RPMI7951 (cell line): ENCODE data around the gene MRTFA. TPM values are rescaled to one million over a fixed set of nuclear protein-coding genes. Genes with fewer than 3 reads are reported as not detected.
A peak's percentile ranks its signal among the peaks of the same experiment; 100 is the strongest.
"Not testable (repeated sequence)": the region's sequence is repeated elsewhere in the genome, so short reads cannot be mapped to it uniquely, and the experiment has no call there.

Source experiments
- DNase-seq: peaks from one replicate; pipeline ENCODE4 v3.0.0-alpha.2; 2012; ENCODE audit warnings: low read depth
- total RNA-seq: library from RNA; depleted of rRNA; stranded (reverse); fragments of >200 nt; shearing (Covaris generic); gene quantifications from 2 replicates; pipeline ENCODE4 v1.2.3, GENCODE V29; 2014

MRTFA gene
- total RNA-seq, 1 experiment from 2014 or later, result 14.9 TPM

DNA sequence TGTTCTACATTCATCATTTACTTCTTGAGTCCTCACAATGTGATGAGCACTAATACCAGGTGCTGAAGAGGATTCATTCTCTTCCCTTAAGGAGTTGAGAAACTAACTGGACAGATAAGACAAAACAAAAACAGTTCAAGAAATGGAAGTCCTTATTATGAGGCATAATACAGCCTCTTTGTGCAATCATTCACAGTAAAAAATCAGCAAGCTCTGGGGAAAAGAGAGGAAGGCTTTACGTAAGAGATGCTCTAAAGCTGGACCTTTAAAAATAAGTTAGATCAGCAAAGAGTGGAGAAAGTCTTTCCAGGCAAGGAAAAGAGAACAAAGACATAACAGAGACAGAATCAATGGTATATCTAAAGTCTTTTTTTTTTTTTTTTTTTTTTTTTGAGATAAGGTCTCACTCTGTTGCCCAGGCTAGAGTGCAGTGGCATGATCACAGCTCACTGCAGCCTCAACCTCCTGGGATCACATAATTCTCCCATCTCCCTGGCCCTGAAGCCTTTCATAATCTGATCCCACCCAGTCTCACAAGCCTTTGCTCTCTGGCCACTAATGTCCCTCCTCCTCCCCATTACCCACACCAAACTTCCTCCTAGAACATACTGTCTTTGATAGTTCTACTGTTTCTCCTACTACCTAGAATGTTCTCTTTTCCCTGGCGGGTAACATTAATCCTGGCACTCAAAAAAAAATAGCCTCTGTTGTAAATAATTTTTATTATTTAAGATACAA is 40.9 kb downstream of the MRTFA start:
- no peak for DNase-seq

DNA sequence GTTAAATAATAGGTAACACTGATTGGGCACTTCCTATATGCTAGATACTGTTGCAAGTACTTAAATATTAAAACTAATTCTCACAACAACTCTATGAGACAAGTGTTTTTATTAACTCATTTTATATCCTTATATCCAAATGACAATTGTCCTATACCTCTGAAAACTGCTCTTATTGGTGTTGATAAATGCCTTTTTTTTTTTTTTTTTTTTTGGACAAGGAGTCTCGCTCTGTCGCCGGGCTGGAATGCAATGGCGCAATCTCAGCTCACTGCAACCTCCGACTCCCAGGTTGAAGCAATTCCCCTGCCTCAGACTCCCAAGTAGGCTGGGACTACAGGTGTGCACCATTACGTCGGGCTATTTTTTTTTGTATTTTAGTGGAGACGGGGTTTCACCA is 41.6 kb downstream of the MRTFA start:
- no peak for DNase-seq

DNA sequence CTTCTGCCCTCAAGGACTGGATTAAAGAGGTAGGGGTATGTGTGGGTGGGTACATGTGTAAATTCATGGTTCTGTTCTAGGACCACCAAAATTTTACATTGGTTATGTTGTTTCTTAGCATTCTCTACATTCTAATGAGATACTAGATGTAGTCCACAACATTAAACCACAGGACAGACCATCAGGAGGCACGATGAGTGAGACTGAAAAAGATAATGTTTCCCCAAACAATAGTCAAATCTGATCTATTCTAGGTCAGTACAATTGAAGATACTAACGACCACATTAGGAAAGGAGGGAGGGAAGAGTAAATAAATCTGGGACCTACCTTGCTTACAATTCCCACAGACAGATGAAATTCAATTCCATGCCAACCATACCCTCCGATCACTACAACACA is 42.2 kb downstream of the MRTFA start:
- no peak for DNase-seq

DNA sequence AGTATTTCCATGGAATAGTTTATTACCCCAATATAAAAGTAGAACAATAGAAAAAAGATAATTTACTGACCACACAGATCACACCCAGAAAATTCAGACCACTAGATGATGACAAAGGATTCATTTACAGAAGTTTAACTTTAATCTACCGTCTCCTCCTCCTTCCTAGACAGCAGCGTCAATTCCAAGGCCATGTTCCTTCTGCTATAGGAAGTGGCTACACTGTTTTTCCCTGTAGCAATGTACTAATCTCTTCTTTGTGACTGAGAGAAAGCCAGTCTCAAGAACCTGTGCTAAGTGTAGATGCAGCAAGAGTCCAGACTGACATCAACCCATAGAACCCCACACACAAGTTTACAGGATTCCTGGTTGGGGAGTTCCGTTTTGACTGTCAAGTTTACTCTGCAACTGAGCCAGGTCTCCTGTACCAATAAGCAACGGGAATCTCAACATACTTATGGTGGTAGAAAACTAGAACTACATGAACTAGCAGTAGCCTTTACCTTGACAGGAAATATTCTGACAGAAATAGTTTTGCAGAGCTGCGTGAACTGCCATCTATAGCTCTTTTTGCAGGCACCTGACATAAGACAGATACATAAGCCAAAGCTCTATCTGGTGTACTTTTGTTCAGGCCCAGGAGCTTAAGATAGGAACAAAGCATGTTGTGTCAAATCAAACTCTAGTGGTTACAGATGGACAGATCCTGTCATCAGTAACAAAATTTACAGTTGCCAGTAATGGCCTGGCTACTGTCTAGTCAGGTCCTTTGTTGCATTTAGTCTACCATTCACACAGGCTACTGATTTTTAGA is 42.9 kb downstream of the MRTFA start:
- no peak for DNase-seq

- no peak for DNase-seq
Measured at GRCh38 chr22:40592352-40593113, 44.0 kb downstream of the MRTFA start.

DNA sequence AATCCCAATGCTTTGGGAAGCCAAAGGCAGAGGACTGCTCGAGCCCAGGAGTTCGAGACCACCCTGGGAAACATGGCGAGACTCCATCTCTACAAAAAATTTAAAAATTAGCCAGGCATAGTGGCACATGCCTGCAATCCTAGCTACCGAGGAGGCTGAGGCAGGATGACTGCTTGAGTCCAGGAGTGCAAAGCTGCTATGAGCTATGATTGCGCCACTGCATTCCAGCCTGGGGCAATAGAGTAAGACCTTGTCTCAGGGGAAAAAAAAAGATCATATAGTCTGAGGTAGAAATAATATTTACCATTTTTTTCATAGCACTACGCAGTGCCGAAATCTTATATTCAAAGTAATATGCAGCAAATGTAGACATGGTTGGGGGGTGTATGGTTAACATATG is 47.8 kb downstream of the MRTFA start:
- peak; percentile 42 for DNase-seq

DNA sequence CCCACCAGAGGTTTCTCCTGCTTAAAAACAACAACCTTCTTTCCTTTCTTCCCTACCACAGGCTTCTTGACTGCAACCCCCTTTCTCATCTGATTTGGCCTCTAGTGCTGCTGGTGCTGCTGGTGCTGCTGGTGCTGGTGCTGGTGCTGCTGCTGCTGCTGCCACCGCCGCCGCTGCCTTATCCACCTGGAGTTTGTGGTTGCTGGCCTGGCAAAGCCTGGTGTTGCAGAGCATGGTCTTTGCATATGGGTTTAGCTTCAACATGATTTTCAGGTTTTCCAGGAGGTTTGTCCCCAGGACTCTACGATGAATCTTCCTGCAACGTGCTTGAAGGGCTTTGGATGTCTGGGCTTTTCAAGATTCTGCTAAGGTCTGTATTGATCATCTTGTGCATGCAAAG is 49.7 kb downstream of the MRTFA start:
- no peak for DNase-seq

DNA sequence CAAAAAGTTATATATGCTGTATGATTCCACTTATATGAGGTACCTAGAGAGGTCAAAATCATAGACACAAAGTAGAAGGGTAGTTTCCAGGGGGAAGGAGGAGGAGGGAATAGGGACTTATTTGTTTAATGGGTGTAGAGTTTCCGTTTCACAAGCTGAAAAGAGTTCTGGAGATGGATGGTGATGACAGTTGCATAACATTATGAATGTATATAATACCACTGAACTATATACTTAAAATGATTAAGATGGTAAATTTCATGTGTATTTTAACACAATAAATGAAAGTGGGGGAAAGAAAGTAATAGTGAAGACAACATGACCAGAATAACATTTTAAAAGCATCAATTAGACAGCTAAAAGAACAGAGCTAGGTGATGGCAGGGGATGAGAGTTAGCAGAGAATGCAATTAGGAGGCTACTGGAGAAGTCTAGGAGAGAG is 51.2 kb downstream of the MRTFA start:
- DNase-seq, result no peak

GRCh38 chr22:40584766-40585165 is 51.8 kb downstream of the MRTFA start:
- not testable (repeated sequence) for DNase-seq

DNA sequence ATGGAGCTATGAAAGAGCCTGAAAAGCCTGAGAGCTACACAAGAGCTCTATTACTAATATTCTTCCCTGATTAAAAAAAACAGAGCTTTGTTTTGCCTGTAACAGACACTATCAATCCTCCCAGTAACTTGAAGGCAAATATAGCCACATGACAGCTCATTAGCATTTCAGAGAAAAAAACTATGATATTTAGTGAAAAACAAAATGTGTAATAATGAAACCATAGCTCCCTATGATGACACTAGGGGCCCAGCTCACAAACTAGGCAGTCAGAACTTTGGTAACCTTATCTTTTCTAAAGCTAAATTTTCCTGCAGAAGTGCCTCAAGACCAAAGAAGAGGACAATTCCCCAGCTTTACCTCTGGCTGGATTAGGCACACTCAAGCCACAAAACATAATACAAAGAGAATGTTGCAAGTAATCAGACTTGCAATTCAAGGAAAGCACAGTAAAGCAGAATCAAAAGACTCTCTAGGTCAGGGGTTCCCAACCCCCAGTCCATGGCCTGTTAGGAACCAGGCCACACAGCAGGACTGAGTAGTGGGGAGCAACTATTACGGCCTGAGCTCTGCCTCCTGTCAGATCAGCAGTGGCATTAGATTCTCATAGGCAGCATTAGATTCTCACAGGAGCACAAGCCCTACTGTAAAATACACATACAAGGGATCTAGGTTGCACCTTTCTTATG is 53.3 kb downstream of the MRTFA start:
- no peak for DNase-seq

DNA sequence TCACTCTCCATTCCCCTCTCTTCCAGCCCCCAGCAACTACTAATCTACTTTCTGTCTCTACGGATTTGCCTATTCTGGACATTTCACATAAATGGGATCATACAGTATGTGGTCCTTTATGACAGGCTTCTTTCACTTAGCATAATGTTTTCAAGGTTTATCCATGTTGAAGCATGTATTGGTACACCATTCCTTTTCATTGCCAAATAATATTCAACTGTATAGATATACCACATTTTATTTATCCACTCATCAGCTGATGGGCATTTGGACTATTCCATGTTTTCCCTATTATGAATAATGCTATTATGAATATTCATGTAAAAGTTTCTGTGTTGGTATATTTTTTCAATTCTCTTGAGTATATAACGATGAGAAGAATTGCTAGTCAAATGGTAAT is 54.5 kb downstream of the MRTFA start:
- DNase-seq, result no peak

DNA sequence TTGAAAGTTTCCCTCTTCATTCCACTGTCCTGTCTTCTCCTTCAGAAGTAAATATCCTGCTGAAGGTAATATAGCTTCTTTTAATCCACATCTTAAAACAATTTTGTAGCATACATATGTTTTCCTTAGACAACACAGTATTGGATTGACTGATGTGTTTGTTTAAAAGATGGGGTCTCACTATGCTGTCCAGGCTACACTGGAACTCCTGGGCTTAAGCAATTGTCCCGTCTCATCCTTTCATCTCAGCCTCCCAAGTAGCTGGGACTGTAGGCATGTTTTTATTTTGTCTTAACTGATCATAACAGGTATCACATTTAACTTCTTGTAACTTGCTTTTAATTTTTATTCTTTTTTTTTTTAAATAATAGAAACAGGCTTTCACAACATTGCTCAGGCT is 55.9 kb downstream of the MRTFA start:
- DNase-seq, result no peak

- DNase-seq, result no peak
Measured at GRCh38 chr22:40578171-40578570, 58.3 kb downstream of the MRTFA start.

DNA sequence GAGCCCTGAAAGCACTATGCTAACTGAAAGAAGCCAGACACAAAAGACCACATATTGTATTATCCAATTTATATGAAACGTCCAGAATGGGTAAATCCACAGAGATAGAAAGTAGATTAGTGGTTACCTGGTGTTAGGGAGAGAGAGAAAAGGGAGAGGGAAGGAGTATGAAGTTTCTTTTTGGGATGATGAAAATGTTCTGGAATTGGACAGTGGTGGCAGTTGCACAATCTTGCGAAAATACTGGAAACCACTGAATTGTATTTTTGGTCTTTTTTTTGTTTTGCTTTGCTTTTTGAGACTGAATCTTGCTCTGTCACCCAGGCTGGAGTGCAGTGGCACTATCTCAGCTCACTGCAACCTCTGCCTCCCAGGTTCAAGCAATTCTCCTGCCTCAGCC is 63.5 kb downstream of the MRTFA start:
- no peak for DNase-seq

- DNase-seq, result no peak
Measured at GRCh38 chr22:40571887-40572286, 64.6 kb downstream of the MRTFA start.

DNA sequence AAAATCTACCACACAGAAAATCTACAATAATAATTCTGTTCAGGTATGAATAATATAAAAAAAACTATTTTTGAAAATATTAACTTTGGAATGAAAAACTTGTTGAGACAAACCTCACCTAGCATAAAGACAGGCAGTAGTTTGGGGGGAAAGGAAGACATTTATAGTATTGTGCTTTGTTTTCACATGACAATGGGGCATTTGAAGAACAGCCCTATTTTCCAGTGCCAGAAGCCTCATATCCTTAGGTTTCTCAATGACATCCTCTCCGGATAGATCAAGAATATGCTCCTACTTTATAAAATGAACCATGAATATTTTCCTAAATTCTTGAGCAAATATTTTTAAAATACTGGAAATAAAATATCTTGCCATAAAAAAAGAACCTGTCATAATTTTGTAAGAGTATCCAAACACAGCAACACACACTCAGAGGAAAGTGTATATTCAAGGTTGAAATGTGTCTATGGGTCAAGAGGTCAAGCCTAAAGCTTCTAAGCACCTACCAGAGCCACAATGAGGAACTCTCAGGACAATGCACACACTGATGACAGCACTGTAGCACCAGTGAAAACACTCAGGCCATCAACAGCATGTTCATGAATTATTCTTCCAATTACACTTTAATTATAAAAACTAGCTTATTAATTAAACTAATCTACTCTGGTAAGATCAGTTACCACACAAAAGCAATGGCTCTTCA is 68.7 kb downstream of the MRTFA start:
- DNase-seq, result no peak

- DNase-seq, result no peak
Measured at GRCh38 chr22:40567106-40567505, 69.4 kb downstream of the MRTFA start.

- DNase-seq, result no peak
Measured at GRCh38 chr22:40560994-40561515, 75.5 kb downstream of the MRTFA start.

DNA sequence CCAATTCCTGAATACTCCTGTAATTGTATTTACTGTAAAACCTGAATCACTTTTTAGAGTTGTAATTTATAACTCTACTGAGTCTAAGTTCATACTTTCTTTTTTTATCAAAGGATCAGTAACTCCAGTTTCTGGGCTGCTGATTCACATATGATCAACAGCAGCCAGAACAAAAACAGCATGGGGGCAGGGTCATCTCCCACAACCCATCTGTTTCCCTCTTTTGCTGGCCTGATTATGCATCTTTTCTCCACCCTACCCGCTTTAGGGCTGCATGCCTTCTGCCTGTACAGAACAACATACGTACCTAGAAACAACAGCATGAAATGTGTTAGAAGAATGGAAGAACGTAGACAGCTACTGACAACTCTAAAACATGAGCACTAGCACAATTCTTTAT is 76.0 kb downstream of the MRTFA start:
- DNase-seq, result peak; percentile 2

GRCh38 chr22:40557972-40558371 is 78.5 kb downstream of the MRTFA start:
- DNase-seq, result no peak

- no peak for DNase-seq
Measured at GRCh38 chr22:40556641-40557040, 79.9 kb downstream of the MRTFA start.
